Measurements from ENCODE around the gene SDR9C7.
"Not testable (repeated sequence)": the region's sequence is repeated elsewhere in the genome, so short reads cannot be mapped to it uniquely, and the experiment has no call there.

The SDR9C7 gene

DNA sequence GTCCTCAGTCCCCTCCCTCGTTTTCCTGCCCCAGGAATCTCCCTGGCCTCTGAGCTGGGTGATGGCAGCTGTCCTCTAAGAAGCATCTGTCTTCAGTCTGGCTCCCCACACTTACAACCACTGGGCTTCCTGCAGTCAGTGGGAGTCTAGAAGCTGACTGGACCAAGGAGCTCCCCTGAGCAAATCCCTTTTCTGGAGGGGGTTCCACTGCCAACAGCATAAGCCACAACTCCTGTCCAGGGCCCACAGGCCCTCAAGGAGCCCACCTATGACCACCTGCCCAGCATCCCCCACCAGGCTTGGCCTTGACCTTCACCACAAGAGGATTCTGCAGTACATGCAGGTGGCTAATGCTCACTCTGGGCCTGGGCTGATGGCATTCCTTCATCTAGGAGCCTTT, 19.1 kb upstream of the SDR9C7 start:
- DNase-seq (ENCODE audit: low read depth, low spot score), result no peak

DNA sequence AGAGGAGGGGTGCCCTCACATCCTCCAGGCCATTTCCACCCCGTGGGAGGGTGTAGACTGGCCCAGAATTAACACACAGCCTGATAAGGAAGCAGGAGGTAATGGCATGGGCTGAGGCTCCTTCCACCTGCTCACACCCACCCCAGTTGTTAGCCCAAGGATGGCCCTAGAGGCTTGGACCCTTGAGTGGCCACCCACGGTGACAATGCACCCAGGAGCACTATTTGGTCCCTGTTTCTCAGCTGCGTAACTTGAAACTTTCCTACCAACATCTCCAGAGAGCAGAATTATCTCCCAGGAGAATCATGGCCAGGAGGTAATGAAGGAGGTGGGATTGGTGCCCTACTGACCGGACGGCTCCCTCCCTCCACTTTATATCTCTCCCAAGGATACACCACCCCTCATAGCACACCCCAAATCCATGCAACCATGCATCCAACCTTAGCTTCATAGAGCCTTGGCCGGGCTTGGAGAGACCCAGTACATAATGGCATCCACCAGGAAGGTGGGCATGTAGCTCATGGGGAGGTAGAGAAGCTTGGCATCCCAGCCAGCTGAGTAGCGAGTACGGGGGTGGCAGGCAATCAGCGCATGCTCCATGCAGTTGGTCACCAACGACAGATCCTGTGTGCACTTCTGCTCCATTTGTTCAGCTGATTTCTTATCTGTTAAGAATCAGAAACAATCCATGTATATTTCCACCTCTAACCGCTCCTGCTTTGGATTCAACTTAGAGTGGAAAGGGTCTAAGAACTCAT, 17.6 kb upstream of the SDR9C7 start:
- no peak for DNase-seq (ENCODE audit: low read depth, low spot score)

DNA sequence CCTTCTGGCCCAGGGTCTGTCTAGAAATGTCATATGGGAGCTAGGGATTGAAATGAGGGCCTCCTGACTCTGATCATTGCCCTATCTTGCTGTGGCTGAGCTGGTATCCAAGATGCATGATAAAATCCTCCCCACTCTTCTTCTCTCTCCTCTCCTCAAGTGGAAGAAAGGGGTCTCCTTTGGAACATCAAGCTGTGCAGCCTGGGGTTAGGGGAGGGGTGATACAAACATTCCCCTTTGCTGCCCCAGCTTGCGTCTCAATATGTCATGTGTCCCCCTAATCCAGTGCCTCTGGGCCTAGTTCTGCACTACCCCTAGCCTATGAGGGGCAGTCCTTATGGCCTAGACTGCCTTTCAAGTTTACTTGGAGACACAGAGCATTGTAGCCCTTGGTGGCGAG, 14.7 kb upstream of the SDR9C7 start:
- no peak for DNase-seq (ENCODE audit: low read depth, low spot score)

DNA sequence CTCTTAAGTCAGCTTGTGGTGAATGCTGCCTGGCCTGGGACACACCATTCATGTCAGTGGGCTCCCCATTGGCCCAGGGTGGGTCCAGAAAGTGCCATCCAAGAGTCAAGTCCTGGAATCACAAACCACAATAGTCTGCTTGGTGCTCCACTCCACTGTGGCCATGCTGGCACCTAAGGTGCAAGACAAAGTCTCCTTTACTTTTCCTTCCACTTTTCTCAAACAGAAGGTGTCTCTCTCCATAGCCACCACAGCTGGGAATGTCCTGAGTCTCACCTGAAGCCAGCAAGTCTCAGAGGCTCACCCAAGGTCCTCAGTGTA, 14.2 kb upstream of the SDR9C7 start:
- no peak for DNase-seq (ENCODE audit: low read depth, low spot score)

DNA sequence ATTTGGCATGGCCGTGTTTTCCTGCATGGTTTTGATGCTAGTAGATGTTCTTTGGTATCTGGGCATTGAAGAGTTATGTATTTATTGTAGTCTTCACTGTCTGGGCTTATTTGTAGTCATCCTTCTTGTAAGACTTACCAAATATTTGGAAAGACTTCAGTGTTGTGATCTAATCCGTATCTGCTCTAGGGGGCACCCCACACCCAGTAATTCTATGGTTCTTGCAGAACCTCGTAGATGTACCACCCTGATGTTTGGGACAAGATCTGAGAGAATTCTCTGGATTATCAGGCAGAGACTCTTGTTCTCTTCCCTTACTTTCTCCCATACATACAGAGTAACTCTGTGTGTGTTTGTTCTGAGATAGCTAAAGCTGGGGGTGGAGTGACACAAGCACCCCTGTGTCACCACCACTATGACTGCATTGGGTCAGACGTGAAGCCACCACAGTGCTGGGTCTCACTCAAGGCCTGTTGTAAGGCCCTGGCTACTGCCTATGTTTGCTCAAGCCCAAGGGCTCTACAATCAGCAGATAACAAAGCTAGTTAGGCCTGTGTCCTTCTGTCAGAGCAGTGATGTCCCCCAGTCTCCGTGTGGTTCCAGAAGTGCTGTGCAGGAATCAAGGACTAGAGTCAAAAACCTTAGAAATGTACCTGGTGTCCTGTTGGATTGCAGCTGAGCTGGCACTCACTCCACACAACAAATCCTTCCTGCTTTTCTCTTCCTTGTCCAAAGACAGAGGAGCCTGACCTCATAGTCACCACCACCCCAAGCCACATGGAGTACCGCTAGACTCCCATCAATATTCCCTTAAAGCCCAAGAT, 13.6 kb upstream of the SDR9C7 start:
- DNase-seq (ENCODE audit: low read depth, low spot score), result no peak

DNA sequence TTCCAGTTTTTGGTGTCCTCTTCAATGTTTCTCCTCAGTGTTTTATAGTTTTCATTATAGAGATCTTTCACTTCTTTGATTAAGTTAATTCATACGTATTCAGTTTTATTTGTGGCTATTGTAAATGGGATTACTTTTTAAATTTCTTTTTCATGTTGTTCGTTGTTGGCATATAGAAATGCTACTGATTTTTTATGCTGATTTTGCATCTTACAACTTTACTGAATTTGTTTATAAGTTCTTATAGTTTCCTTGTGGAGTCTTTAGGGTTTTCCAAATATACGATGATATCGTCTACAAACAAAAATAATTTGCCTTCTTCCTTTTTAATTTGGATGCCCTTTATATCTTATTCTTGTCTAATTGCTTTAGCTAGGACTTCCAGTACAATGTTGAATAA, 9.7 kb upstream of the SDR9C7 start:
- no peak for DNase-seq (ENCODE audit: low read depth, low spot score)

DNA sequence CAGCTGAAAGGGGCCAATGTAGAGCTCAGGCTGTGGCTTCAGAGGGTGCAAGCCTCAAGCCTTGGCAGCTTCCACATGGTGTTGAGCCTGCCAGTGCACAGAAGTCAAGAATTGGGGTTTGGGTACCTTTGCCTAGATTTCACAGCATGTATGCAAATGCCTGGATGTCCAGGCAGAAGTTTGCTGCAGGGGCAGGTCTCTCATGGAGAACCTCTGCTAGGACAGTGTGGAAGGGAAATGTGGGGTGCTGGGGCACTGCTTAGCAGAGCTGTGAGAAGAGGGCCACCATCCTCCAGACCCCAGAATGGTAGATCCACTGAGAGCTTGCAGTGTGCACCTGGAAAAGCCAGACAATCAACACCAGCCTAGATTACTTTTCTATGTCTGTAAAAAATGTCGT, 9.2 kb upstream of the SDR9C7 start:
- not testable (repeated sequence) for DNase-seq (ENCODE audit: low read depth, low spot score)

DNA sequence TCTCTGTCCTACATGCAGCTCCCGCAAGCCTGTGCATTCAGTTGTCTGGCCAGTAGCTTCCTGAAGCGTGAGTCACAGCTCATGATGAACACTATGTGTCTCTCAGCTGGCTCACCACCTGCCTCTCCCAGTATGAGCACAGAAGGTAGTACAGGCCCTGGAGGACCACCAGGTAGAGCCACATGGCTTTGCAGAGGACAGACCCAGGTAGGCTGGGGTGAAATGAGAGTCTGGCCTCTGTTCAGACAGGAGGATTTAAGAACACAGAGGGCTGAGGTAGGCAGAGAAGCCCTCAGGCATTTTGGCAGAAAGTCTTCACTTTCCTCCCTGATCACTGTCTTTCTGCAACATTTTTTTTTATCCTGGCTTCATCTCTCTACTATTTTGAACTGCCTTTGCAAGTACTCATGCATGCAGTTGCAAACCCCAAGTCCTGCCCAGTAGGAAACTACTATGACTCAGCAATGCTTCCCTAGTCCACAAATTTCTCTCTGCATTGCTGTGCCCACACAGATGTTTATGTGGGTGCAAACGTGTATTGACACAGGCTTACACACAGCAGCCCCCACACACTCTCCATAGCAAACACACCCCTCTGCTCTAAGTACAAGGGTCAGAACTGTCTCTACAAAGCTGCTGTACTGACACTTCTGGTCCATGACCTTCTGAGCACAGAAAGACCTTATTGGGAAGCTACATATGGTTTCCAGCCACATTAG, 7.2 kb upstream of the SDR9C7 start:
- no peak for DNase-seq (ENCODE audit: low read depth, low spot score)

DNA sequence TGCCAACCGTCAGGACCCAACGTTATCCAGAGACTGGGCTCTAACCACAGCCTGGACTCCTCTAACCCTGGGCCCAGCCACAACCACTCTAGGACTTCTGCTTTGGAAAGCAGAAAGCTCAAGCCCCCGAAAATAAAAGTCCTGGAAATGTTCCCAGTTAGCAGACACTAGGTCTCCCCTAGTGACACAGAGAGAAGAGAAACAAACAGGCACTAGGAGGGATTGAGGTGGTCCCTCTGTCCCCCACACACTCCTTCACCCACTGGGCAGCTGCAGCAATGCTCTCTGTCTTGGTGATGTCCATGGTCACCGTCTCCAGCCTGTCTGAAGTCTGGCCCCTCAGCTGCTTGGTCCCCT, 6.7 kb upstream of the SDR9C7 start:
- DNase-seq (ENCODE audit: low read depth, low spot score), result not testable (repeated sequence)

DNA sequence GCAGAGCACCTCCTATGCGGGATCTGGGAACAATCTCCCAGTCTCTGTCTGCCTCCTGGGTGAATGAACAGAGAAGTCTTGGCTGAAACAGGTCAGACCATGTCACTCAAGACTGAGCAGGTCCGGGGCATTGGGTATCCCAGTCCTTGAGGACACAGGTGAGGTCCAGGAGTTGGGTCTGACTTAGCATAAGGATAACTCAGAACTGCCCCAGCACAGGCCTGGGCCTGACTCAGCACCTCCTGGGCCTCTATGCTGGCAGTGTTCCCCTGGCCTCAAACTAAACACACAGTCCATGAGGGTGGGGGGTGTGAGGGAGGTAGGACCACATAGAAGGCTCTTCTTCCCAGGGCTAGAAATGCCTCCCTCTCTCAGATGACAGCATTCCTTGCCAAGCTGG, 1.5 kb upstream of the SDR9C7 start:
- no peak for DNase-seq (ENCODE audit: low read depth, low spot score)

DNA sequence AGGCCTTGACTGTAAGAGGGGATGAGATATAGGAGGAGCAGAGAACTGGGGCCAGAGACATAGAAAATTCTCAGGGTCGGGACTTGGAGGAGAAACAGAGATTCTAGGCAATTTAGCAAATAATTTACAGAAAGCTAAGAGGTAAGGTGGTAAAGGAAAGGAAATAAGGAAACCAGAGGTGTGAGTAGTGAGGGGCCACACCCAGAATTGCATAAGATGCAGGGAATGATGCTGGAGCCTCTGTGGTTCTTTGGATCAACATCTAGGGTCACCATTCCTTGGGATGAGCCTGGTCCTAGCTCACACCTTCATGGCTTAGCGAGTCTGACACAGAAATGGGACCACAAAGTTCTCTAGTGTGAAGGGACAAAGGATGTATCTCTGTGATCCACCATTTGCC, 949 bp upstream of the SDR9C7 start:
- no peak for DNase-seq (ENCODE audit: low read depth, low spot score)

DNA sequence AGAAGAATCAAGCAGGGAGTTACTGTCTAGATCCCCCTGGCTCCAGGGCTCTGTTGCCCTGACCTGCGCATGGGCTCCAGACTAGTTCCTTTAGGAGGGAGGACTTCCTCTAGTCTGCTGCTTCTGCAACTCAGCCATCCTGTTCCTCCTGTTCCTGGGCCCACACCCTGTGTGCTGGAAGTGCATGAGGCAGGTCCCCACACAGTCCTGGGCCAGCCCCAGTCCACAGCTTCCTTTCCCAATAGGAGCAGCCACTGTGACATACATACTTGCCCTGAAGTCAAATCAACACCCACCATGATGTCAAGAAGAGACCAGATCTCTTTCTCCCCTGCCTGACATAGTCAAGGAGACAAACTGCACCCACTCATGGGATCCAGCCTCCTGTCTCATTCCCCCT, 1.3 kb downstream of the SDR9C7 start:
- DNase-seq (ENCODE audit: low read depth, low spot score), result no peak

DNA sequence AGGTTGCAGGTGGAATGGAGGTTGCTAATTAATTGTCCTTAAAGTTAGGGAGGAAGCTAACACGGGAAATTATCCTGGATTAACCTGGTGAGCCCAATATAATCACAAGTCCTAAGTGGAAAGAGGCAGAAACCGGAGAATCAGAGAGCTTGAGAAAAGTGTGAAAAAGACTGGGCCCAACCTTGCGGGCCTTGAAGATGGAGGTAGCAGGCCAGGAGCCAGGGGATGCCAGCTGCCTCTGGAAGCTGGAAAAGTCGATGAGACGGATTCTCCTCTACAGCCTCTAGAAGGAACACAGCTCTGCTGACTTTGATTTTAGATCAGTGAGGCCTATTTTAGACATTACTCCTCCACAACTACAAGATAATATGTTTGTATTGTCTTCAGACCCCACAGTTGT, 2.1 kb downstream of the SDR9C7 start:
- no peak for DNase-seq (ENCODE audit: low read depth, low spot score)

DNA sequence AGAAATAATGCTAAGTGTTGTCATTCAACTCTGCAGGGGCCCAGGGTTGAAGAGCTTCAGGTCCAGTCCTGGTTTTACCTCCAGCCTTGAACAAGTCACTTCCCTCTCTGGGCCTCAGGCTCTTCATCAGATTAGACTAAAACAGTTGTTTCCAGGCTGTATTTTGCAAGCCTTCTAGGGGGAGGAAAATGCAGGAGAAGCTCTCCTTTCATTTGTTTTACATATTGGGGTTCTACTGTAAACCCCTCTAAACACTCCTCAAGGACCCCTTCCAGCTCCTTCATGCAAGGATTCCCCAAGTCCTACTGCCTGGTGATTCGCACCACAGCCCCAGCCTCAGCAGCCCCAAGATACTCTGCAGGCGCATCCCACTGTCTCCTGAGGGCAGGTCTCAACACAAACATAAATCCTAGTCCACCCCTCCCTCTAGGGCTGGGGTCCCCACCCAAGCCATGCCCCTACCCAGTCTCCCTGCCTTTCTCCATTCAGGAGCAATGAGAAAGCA, 2.7 kb downstream of the SDR9C7 start:
- DNase-seq (ENCODE audit: low read depth, low spot score), result no peak

DNA sequence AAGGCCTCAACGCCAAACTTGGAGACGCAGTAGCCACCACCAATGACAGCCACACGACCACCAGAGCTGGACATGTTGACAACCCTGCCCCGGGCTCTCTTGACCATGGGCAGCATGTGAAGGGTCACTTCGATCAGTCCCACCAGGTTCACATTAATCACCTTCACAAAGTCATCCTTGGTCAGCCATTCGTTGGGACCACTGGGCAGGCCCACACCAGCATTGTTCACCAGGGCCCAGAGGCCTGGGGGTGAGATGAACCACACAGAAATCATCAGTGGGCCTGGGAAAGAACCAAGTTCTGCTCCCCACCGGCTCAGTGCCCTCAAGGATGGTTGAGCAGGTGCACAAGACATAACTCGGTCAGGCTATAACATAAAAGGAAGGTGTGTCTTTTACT, 4.0 kb downstream of the SDR9C7 start:
- DNase-seq (ENCODE audit: low read depth, low spot score), result no peak

DNA sequence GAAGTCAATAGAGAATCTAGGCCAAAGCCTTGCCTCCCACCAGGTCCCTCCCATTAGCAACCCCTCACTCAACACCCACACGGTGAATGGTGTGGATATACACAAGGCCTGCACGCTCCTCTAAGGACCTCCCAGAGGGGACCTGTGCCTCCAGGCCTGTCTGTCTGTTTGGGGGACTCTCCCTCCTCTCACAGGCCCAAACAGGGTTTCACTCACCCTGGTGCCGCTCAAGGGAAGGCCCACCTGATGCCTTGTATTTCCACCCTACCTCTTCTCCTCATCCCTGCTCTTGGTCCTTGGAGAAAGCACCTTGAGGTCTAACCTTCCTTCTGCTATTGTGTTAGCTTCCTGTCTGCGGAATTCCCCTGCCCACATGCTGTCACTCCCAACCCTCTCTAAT, 4.4 kb downstream of the SDR9C7 start:
- no peak for DNase-seq (ENCODE audit: low read depth, low spot score)

DNA sequence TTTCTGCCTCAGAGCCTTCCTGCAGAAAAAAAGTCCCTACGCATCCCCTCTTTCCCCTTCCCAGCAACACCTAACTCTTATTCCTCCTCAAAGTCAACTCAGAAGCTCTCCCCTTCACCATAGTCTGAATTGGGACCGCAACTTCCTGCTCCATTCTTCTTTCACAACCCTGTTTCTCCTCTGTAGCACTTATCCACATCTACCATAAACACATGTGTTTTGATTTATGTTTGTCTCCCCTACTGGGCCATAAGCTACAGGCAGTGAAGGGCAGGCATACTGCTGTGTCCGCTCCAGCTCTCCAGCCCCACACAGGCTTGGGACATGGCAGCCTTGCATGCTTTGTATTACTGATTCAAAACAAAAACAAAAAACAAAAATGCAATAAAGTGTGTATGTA, 5.9 kb downstream of the SDR9C7 start:
- DNase-seq (ENCODE audit: low read depth, low spot score), result no peak

DNA sequence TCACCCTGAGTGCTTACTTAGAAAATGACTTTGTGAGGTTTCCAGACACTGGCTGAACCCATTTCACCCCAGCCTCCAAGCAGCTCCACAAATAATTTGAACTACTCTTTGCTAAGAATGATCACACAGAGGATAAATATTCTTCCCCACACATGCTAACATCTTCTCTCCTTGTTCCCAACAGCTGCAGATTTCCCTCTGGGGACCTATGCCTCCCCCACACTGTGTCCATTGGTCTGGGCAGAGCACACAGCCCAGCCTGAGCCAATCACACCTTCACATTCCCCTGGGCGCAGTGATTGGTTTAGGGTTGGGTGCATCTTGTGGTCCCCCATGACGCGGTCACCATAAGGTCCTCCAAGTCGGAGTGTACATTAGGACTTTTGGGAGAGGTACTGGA, 6.9 kb downstream of the SDR9C7 start:
- no peak for DNase-seq (ENCODE audit: low read depth, low spot score)

DNA sequence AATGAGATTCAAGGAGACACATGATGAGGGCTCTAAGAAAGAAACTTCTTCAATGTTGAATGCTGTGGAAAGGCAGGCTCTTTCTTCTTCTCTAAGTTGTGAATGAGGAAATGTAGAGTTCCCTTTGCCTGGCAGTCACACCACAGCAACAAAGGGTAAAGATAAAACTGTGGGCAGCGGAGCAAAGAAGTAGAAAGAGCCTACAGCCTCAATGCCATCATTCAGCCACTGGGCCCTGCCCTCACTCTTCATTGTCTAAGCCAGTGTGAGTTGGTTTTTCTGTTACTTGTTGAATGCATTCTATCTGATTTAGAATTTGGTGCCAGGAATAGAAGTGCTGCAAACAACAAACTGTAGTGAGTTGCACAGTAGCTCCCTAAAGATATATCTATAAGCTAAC, 12.2 kb downstream of the SDR9C7 start:
- no peak for DNase-seq (ENCODE audit: low read depth, low spot score)

DNA sequence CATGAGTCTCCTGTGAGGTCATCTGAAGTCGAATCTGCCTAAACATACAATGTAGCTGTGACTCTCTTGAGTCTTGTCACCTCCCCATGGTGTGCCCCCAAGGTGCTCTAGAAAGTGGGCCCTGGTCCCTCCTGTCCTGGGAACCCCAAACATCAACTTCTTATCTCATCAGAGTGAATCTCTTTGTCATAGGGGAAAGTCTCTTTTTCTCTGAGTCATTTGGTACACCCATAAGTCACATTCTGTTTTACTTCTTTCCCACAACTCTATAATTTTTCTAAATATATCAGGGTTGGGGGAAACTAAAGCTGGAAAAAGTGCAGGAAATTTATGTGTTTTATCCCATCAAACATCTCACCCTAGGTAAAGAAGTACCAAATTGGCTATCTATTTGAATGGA, 12.9 kb downstream of the SDR9C7 start:
- DNase-seq (ENCODE audit: low read depth, low spot score), result no peak

DNA sequence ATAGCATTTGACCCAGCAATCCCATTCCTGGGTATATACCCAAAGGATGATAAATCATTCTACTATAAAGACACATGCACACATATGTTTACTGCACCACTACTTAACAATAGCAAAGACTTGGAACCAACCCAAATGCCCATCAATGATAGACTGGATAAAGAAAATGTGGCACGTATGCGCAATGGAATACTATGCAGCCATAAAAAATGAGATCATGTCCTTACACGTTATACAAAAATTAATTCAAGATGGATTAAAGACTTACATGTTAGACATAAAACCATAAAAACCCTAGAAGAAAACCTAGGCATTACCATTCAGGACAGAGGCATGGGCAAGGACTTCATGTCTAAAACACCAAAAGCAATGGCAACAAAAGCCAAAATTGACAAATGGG, 16.1 kb downstream of the SDR9C7 start:
- DNase-seq (ENCODE audit: low read depth, low spot score), result not testable (repeated sequence)

DNA sequence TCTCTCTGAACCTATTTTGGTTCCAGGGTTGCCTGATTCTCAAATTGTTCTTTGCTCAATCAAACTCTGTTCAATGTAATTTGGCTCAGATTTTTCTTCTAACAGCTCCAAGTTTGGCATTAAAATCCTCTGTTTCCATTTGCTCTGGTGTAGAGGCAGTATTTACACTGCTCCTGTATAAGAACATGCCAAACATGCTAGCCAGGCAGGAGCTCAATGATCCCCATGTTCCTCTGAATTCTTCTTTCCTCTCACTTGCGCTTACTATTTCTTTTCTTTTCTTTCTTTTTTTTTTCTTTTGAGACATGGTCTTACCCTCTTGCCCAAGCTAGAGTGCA, 17.2 kb downstream of the SDR9C7 start:
- DNase-seq (ENCODE audit: low read depth, low spot score), result no peak
